CD4-positive, alpha-beta T cell treated with Interleukin-4 for 4 hours (primary cell): ENCODE data around the gene DOCK7.

Experiments used
- DNase-seq: peaks from one replicate; pipeline ENCODE4 v3.0.0-alpha.2; 2020

The DOCK7 gene

GRCh38 chr1:62438163-62438562 lies 250.0 kb downstream of the DOCK7 start:
- DNase-seq = no peak

DNA sequence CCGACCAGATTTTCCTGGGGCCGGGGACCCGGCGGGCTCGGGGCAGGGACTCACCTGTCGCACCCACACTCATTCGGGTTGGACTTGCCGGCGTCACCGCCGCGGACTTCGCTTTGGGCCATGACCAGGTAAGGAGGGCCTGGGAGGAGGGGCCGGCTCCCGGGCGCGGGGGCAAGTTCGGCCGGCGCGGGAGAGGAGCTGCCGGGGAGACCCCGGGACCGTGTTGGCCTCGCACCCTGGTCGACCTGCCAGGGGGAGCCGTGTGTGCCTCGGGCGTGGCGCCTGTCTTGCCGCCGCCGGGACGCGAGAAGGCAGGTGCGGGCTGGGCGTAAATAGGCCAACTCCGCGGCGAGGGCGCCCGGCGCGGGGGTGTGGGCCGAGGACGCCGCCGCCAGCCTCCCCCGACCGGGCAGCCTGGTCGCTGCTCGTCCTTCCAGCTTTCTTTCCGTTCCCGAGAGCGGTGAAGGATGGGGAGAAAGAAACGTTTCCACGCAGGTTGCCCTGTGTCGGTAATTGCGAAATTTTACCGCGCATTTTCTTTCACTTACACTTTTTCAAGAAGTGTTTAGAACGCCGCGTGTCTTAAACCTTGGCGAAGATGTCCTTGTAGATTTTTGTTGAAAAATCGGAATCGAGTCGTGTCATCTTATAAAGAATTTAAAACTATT lies 250.8 kb downstream of the DOCK7 start:
- peak; percentile 19 for DNase-seq

DNA sequence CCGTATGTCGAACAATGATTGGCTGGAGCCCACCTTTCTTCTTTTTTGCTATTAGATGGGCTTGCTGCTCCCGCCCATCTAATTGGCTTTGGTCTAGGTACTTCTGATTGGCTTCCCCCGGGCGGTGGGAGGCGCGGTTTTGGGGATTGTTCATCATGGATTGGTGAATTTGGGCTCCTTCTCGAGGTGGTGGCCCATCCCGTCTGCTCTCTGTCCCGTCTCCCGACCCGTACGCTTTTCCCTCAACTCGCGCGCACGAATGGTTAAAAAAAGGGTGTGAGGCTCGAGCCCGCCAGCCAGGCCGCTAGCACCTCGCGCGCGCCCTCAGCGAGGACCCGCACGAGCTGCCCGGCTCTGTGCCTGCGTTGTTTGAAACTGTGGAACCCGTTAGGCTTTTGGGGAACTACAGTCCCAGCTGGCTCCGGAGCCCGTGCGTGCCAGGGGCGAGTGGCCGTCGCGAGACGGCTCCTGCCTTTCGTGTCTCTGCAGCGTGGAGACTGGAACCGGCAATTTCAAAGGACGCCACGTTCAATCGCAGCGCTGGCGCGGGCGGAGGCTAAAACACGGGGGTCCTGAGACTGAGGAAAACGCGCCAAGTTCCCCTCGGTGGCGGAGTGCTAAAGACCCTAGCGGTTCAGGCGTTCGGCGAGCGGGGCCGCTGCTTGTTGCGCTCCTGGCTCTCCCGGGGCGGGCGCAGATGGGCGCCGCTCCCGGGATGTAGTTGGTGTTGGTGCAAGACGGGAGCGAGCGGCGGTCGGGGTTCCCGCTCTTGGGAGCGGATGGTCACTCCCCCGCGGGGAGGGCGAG lies 251.5 kb downstream of the DOCK7 start, which contains the start of gene USP1:
Gene USP1 (plus strand): TSS at position 584 of the 807 bp plus-strand sequence. CDS start 2,819 bp downstream, outside the sequence.
- peak; percentile 100 for DNase-seq

- no peak for DNase-seq
Observed at GRCh38 chr1:62436039-62436465, 252.1 kb downstream of the DOCK7 start.

GRCh38 chr1:62435231-62436038 lies 252.8 kb downstream of the DOCK7 start:
- DNase-seq = no peak

GRCh38 chr1:62434618-62435001 lies 253.6 kb downstream of the DOCK7 start:
- DNase-seq = no peak

DNA sequence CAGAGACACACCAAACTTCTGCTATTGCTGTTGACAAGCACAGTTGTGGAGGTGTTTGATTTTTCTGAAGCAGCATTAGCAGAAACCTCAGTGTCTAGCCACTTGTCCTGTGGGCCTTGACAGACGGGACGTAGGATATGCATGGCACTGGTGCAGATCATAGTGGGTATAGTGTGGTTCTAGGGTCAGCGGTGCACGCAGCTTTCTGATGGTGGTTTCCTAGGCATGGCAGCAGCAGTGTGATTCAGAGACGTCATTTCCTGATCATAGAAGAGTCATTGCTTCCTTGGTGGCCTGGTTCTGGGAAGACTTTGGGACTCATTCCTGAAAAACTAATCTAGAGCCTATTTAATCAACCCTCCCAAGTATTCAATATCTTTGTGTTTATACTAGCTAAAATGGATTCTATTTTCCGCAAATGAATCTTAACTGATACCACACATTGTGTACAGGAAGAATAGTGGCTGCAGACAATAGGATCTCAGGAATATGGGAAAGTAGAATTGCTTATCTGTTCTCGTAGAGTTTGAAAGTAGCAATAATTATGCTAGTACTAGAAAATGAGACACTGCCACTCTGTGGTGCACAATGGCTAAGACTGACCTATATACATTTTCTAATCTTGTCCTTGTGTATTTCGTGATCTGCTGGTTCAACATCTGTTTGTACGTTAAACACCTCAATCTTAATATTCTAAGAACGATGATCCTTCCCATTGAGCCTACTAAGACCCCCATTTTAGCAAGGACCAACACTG lies 254.1 kb downstream of the DOCK7 start:
- no peak for DNase-seq

- DNase-seq = no peak
Observed at GRCh38 chr1:62429581-62429980, 258.6 kb downstream of the DOCK7 start.

- DNase-seq = no peak
Observed at GRCh38 chr1:62428351-62428750, 259.8 kb downstream of the DOCK7 start.

GRCh38 chr1:62426794-62427193 lies 261.4 kb downstream of the DOCK7 start:
- DNase-seq = no peak

DNA sequence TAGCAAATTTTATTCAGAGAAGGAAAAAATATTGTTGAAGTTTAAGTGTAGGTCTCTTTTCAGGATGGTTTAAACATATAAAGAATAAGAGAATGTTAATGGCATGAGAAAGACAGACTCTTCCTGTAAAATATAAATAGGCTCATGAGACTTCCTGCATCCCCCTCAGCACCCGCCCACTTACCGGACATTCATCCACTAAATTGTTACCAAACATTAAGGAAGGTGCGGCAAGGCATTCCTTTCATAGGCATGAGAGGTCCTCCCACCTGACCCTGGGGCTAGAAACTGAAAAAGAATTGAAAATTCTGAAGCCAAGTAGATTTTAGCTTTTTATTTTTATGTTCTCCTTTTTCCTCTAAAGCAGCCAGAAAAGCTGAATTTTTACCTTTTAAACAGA lies 261.9 kb downstream of the DOCK7 start:
- no peak for DNase-seq

GRCh38 chr1:62425041-62425440 lies 263.1 kb downstream of the DOCK7 start:
- DNase-seq = no peak

DNA sequence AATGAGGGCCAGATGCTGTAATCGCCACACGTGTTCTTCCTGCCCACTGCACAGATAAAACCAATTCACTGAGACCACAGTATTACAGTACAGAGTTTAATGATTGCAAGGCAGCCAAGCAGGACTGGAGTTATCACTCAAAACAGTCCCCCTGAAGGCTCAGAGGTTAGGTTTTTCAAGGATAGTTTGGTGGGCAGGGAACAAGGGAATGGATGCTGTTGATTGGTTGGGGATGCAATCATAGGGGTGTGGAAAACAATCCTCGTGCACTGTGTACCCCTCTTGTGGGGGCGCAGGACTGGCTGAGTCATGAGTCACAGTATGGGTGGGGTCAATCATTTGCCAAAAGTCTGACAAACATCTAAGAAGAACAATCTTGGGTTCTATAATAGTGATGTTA lies 263.8 kb downstream of the DOCK7 start:
- DNase-seq = no peak

DNA sequence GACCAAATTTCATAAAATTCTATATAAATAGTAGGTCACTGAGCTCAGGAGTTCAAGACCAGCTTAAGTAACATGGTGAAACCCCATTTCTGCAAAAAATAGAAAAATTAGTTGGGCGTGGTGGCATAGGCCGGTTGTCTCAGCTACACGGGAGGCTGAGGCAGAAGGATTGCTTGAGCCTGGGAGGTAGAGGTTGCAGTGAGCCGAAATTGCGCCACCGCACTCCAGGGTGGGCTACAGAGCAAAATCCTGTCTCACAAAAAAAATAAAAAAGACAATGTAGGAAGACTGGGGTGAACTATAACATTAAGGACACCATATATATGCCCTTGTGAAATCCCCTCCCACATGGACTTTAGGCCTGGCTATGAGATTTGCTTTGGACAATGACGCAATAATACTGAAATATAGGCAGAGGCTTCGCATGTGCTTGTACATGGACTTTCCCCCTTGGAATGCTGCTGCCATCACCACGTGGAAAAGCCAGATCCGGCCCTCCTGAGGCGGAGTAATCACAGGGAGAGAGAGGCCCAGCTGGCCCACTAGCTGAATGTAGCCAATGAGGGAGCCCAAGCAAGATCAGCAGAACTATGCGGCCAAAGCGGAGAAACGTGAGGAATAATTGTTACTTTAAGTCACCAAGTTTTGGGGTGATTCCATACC lies 264.5 kb downstream of the DOCK7 start:
- DNase-seq = no peak

GRCh38 chr1:62420214-62420613 lies 268.0 kb downstream of the DOCK7 start:
- DNase-seq = no peak

- DNase-seq = no peak
Observed at GRCh38 chr1:62417351-62417999, 270.7 kb downstream of the DOCK7 start.

- DNase-seq = no peak
Observed at GRCh38 chr1:62415687-62416086, 272.5 kb downstream of the DOCK7 start.

DNA sequence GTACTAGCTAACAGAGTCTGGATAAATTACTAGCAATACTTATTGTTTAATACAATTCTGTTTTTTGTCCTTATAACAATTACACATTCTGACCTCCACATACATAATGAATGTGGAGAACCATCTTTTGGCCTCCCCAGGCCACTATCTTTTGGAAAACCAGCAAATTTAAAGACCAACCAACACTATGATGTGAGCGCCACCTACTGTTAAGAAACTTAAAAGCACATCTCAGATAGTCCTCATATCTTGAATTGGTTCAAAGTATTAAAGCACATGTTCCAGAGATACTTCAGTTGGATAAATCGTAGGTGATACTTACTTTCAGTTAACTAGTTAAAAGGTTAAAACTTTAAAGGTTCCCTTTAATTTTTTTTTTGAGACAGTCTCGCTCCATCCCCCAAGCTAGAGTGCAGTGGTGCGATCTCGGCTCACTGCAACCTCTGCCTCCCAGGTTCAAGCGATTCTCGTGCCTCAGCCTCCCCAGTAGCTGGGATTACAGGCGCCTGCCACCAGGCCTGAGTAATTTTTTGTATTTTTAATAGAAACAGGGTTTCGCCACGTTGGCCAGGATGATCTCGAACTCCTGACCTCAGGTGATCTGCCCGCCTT lies 280.7 kb downstream of the DOCK7 start:
- DNase-seq = peak; percentile 51

DNA sequence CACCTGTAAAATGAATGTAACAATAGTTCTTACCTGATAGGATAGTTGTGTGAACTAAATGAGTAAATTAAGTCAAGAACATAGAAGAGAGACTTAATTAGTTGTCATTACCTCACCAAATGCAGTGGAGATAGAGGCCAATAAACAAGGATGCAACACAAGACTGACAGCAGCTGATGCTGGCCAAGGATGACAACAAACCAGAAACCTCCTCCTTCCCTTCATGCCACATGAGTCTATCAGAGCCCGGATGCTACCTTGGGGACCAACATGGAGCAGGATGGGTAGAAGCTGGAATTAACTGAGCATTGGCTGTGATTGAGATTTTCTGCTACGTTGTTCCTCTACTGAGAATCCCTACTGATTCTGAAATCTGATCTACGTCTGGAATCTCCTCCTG lies 281.6 kb downstream of the DOCK7 start:
- DNase-seq = no peak

DNA sequence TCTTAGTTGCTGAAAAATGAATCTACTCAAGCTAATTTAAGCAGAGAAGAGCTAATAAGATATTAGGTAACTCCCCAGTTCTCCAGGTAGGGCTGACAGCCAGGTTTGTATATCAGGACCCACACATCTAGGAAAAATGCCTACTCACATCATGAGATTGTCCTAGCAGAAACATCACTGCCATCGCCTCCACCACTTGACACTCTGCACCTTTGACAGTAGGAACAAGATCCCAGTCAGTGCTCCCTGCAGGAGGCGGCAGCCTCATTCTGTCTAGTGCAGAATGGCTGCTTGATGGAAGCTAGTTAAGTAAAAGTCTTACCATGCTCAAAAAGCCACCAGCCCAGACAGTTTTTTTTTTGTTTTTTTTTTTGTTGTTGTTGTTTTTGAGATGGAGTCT lies 282.9 kb downstream of the DOCK7 start:
- DNase-seq = no peak
